Keratinocyte (primary cell): ENCODE data around the gene ECEL1.

Experiments
- EZH2 ChIP-seq: IDR thresholded peaks from one replicate; pipeline ENCODE4 v1.6.1; 2012; ENCODE audit warnings: inconsistent platforms, mild to moderate bottlenecking, low read length, moderate library complexity
- TF ChIP-seq, protein P1 (sequence below), 3 experiments: IDR thresholded peaks in 1 of 3; conservative IDR thresholded peaks in 1 of 3; optimal IDR thresholded peaks in 1 of 3; 2 replicates in 2 of 3; 3 replicates in 1 of 3; pipeline versions ENCODE3 to v1.5.1; 2011; ENCODE audit warnings: low read length in 3 of 3, mild to moderate bottlenecking in 3 of 3, moderate library complexity in 2 of 3, control low read depth in 1 of 3, inconsistent platforms in 1 of 3; ENCODE audit not compliant: insufficient read depth in 2 of 3; ENCODE audit errors: extremely low read depth in 1 of 3

DNA sequence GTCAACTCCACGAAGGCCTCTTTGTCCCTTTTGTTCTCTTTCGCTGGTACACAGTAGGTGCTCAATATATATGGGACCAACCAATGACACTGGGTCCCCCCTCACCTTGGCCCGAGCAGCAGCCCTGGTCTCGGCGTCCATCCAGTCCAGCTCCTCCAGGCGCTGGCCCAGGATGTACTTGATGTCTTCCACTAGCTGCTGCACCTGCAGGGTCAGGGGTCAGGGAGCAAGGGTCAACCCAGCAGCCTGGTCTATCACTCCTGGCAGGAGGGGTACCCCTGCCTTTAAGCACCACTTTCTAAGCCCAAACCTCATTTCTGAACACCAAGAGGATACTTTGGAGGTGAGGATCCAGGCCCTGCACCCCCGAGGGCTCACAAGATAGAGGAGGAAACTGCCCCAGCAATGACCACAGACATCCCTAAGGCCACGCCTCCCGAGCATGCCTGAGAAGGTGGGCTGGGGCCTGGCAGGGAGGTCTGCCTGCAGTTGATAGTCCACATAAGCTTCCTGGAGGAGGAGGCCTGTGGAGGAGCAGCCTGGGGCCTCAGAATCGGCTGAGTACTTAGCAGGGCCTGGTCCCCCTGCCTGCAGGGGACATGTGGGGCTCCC, 4.2 kb downstream of the ECEL1 start:
- TF ChIP-seq, protein P1, sequence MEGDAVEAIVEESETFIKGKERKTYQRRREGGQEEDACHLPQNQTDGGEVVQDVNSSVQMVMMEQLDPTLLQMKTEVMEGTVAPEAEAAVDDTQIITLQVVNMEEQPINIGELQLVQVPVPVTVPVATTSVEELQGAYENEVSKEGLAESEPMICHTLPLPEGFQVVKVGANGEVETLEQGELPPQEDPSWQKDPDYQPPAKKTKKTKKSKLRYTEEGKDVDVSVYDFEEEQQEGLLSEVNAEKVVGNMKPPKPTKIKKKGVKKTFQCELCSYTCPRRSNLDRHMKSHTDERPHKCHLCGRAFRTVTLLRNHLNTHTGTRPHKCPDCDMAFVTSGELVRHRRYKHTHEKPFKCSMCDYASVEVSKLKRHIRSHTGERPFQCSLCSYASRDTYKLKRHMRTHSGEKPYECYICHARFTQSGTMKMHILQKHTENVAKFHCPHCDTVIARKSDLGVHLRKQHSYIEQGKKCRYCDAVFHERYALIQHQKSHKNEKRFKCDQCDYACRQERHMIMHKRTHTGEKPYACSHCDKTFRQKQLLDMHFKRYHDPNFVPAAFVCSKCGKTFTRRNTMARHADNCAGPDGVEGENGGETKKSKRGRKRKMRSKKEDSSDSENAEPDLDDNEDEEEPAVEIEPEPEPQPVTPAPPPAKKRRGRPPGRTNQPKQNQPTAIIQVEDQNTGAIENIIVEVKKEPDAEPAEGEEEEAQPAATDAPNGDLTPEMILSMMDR (optimal IDR thresholded peaks at IDR 0.05 in 1 of 3, IDR thresholded peaks at IDR 0.05 in 1 of 3, conservative IDR thresholded peaks at IDR 0.05 in 1 of 3; ENCODE audit: extremely low read depth in 1 of 3, insufficient read depth in 2 of 3, low read length in 3 of 3): no peak
- TF ChIP-seq EZH2: no peak
